HG02798 (cell line): Measurements from ENCODE around the gene DUS2.

Experiments used
- ATAC-seq: cut with Tn5 transposase; IDR thresholded peaks from one replicate; pipeline ENCODE4 v1.9.1; 2021; ENCODE audit warnings: mild to moderate bottlenecking; ENCODE audit not compliant: unreplicated experiment, poor library complexity

DUS2 gene

GRCh38 chr16:68040506-68041288, 17.6 kb downstream of the DUS2 start:
- peak; percentile 83 for ATAC-seq

GRCh38 chr16:68041783-68042182, 18.7 kb downstream of the DUS2 start:
- ATAC-seq: no peak

DNA sequence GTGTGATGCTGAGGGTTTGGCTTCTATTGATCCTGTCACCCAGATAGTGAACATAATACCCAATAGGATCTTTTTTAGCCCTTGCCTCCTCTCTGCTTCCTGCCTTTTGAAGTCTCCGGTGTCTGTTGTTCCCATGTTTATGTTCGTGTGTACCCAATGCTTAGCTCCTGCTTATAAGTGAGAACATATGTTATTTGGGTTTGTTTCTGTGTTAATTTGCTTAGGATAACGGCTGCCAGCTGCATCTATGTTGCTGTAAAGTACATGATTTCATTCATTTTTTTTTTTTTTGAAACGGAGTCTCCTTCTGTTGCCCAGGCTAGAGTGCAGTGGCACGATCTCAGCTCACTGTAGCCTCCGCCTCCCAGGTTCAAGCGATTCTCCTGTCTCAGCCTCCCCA, 23.0 kb downstream of the DUS2 start:
- ATAC-seq: no peak

DNA sequence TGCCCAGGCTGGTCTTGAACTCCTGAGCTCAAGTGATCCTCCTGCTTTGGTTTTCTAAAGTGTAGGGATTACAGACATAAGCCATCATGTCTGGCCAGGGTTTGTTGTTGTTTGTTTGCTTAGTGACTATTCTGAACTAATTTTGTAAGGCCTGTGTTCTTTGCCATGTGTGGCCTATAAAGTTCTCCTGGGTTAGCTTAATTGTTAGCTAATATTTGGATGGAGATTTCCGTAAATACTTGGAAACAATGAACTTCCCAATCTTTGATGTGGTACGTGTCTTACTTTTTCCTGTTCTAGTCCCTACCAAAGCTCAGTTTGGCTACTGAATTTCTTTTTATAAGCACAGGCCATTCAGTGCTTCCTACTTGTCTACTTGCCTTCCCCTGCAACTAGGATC, 24.9 kb downstream of the DUS2 start:
- no peak for ATAC-seq

GRCh38 chr16:68049449-68049848, 26.4 kb downstream of the DUS2 start:
- no peak for ATAC-seq

DNA sequence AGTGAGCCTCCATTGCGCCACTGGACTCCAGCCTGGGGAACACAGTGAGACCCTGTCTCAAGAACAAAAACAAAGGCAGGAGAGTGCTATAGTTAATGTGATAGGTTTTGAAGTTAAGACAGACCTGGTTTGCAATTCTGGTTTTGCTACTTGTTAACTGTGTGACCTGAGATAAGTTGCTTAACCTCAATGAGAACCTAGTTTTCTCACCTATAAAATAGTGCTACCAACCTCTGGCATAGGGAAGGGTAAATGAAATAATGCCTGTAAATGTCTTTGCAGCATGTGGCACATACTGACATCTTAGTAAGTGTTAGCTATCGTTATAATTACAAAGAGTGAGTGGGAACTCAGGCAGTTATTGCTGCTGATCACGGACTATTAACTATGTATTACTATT, 32.3 kb downstream of the DUS2 start:
- ATAC-seq: no peak

DNA sequence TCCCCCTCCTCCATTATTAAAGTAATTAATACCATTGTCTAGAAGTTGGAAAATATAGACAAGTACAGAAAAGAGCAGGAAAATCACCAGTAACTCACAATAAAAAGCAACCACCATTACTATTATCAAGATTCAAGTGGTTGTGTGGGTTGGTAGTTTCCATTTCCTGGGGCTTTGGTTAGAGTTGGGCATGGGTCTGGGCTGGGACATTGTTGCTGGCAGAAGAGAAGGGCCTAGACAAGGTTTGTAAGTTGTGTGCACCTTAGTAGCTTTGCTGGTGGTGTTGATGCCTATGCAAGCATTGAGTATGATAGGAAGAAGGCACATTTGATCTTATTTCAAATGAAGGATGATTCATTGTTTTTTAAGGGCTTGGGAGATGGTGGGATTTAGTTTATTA, 36.7 kb downstream of the DUS2 start:
- ATAC-seq: no peak

DNA sequence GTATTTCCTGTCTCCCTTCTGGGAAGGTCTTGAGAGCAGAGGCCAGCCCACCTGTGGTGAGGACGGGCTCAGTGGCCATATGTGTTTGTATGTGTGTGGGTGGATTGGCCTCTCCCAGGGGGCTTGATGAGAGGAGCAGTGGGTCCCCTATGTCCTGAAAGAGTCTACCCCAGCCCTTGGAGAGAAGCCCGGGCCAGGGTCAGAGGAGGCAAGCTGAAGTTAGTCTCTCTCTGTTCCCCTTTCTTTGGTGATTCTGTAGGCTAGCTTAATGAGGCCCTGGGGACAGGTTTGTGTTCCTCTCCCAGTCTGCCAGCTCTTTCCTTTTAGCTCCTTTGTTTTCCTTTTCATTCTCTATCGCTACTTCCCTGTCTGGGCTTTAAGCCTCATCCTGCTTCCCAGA, 38.3 kb downstream of the DUS2 start:
- no peak for ATAC-seq

- no peak for ATAC-seq
These were observed 39.9 kb downstream of the DUS2 start for GRCh38 chr16:68062910-68063393.

GRCh38 chr16:68064791-68065365, 41.8 kb downstream of the DUS2 start:
- ATAC-seq: peak; percentile 45

DNA sequence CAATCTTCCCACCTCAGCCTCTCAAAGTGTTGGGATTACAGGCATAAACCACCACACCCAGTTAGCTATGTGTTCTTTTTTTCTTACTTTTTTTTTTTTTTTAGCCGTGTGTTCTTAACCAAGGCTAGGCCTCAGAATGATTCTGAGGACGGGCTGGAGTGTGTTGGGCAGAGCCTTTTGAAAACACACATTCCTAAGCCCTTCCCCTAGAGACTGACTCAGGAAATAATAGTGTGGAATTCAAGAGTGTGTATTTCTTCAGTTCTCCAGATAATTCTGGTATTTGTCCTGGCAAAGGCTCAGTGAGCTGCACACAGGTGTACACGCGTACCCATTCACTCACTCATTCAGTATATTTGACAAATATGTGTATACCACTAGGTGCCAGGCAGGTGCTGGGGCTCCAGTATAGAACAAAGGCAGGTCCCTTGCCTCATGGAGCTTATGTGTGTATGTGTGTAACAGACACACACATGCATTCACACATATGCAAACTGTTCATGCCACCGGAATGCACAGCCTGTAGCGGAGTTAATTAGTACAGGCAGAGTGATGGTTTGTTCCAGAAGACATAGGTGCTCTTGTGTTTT, 42.7 kb downstream of the DUS2 start:
- no peak for ATAC-seq

GRCh38 chr16:68066763-68067162, 43.7 kb downstream of the DUS2 start:
- no peak for ATAC-seq

DNA sequence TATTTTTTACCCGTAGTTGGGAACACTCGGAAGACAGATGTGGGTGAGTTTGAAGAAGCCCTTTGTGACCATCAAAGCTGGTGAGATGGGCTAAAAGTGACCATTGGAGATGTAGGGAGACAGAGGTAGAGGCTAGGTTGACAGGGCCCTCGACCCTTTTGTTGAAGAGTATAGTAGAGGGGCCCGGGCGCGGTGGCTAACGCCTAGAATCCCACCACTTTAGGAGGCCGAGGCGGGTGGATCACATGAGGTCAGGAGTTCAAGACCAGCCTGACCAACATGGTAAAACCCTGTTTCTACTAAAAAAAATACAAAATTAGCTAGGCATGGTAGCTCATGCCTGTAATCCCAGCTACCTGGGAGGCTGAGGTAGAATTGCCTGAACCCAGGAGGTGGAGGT, 45.8 kb downstream of the DUS2 start:
- no peak for ATAC-seq

GRCh38 chr16:68069511-68070248, 46.6 kb downstream of the DUS2 start:
- no peak for ATAC-seq

DNA sequence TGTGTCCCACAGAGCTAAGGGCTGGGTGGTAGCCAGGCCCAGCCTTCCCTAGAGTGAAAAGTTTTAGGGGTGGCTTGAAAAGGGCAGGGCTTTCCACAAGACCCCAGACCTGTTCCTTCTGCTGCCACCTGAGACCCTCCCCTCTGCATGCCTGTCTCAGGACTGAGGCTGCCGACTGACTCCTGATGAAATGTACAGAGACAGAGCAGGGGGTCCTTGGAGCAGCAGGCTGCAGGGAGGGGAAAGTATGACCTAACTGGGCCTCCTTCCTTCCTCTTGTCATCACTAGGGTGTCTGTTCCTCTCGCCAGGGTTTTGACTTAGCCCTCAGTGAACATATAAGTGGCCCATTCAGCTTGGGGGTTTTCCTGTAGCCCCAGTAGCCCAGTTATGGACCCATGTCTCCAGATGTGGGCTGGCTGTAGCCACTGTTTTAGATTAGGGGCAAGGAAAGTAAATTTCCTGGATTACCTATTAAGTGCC, 47.2 kb downstream of the DUS2 start:
- no peak for ATAC-seq

DNA sequence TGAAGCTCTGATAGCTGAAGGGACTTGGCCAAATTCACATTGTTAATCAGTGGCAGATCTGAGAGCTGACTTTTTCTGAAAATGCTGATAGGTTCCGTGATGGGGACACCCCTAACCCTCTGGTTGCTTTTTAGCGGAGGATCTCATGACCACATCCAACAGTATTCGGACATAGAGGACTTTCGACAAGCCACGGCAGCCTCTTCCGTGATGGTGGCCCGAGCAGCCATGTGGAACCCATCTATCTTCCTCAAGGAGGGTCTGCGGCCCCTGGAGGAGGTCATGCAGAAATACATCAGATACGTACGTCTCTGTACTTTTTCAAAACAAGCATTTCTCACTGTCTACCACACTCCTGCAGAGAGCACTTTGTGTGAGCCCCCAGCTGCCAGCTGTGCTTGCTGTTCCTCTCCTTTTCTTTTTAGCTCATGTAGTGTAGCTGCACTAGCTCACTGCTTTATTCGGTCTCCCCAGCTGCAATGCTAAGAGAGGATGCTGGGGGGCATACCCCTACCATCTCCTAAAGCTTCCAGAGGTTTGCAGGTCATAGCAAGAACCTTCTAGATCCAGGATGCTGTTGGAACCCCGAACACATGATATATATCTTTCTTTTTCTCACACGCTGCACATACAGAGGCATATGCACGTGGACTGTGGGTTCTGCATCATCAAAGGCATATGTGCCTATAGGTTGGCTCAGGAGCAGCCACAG, 47.9 kb downstream of the DUS2 start:
- ATAC-seq: peak; percentile 34

- no peak for ATAC-seq
These were observed 48.4 kb downstream of the DUS2 start for GRCh38 chr16:68071518-68071901.

DNA sequence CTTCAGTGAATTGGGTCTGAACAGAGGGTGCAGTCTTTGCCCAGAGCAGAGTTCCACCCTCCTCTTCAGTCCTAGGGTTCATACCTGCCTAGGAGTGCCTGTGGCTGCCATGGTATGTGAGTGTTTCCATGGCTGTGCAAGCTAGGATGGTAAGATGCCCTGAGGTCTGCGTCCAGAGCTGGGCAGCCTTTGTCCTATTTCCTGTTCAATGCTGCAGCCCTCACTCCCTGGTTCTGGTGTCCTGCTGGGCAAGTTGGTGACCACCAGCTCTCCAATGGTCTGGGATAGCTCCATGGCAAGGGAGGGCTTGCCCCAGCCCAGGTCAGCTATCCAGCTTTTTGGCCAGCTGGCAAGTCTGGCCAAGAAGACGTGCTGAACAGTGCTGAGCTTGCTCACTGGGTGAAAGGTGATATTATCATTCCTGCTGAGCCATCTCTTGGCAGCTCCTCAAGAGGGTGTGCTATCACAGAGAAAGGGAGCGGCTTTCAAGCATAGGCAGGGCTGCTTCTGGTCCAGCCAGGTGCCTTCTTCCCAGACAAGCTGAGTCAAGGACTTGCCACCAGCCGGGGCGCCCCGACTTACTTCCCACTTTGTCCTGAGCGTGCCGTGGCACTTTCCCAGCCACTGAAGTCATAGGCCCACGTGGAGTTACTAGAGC, 49.1 kb downstream of the DUS2 start:
- ATAC-seq: no peak

DNA sequence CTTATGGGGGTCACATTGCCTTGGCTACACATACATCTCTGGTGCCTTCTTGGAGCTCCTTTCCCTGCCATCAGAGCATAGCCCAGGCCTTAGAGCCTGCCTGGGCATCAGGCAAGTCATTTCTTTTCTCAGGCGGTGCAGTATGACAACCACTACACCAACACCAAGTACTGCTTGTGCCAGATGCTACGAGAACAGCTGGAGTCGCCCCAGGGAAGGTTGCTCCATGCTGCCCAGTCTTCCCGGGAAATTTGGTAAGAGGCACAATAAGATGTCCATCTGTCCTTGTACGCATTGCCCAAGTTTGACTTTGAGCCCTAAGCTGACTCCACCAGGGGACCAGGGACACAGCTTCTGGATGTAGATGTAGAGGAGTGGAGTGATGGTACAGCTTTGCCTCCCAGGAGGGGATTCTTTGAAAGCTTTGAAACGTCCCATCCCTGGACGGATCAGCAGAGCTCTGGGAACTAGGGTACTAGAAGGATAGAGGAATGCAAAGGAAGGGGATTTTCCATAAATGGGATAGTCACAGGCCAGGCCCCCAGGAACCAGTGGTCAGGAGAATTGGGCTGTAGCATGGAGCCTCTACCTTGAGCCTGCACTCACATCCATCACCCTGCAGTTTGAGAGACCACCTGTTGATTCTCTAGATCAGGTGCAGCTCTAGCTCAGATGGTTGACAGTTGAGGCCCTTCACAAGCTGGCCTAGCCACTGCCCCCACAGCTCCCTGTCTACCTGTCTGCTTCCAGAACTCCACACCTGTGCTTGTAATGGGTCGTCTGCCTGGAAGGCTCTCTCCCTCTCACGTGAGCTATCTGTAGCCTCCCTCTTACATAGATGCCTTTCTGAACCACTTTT, 51.0 kb downstream of the DUS2 start:
- no peak for ATAC-seq
